Pancreas (tissue), 10 donors: ENCODE results near the gene ELL2. TPM values are rescaled to one million over a fixed set of nuclear protein-coding genes. Genes with fewer than 3 reads are reported as not detected.

Experiments used
- ATAC-seq, 4 donors: fragments of 200-7000 bp; cut with Tn5 transposase; one replicate each; pipeline versions ENCODE4 v1.8.0 to v1.9.1; 2020; ENCODE audit warnings: mild to moderate bottlenecking in 4 of 4, moderate library complexity in 4 of 4
- DNase-seq, 6 donors: peaks; one replicate each; pipeline ENCODE4 v3.0.0-alpha.2; 2020
- FAIRE-seq: peaks from 2 replicates; lab custom pipeline; 2012; peaks lifted over from hg19 to GRCh38; lab: Jason Lieb, UNC
- H3K27ac ChIP-seq, 4 donors: fragments of 200-600 bp; sonication (generic); 1 replicate in 3 of 4; 2 replicates in 1 of 4; pipeline versions ENCODE4 v1.5.0 to v1.8.0; 2020
- H3K27me3 ChIP-seq, 4 donors: fragments of 200-600 bp; one replicate each; pipeline ENCODE4 v1.8.0; 2021
- H3K36me3 ChIP-seq, 3 donors: fragments of 200-600 bp; sonication (generic) in 1 of 3; one replicate each; pipeline versions ENCODE4 v1.5.0 to v1.8.0; 2020 to 2021
- H3K4me1 ChIP-seq, 3 donors: fragments of 200-600 bp; one replicate each; pipeline ENCODE4 v1.8.0; 2021
- H3K4me3 ChIP-seq, 4 donors: fragments of 200-600 bp; sonication (generic) in 2 of 4; one replicate each; pipeline versions ENCODE4 v1.5.0 to v1.8.0; 2020 to 2021
- H3K9me3 ChIP-seq, 4 donors: fragments of 200-600 bp; one replicate each; pipeline ENCODE4 v1.8.0; 2021
- WGBS, 2 donors: extraction: QIAGEN DNeasy Blood & Tissue Kit; methylation state at CpG; one replicate each; pipeline ENCODE4 v1.1.7; 2013; 5-methylcytosine and 5-hydroxymethylcytosine counted together
- intact Hi-C, 3 donors: fragments of 100-400 bp; cut with DNase I; formaldehyde crosslinking; loops; one replicate each; pipeline versions ENCODE4 v1.11.1 to v1.14.2; 2022
- polyA plus RNA-seq, 2 donors: library from polyadenylated mRNA; stranded (reverse); fragments of 200-250 nt; gene quantifications; one replicate each; pipeline ENCODE4 v1.2.3, GENCODE V29; 2013
- total RNA-seq, 6 donors: library from RNA; stranded (reverse); fragmentation: NEBNext Ultra II Directional in 4 of 6; extraction: Animal tissue kit (Norgen Biotek cat#: 25700) in 4 of 6; gene quantifications; one replicate each; pipeline versions ENCODE4 v1.2.1 to v1.2.4, GENCODE V29; 2021 to 2023
- TF ChIP-seq, protein P1 (sequence below), 4 donors: fragments of 200-600 bp; sonication (generic) in 3 of 4; IDR thresholded peaks; one replicate each; pipeline versions ENCODE4 v1.5.0 to v1.8.0; 2021; ENCODE audit warnings: antibody characterized with exemption in 4 of 4
- donor health status: healthy with polysubstance abuse.
- donor health status: DM: no; HTN: no; CAD: no; lungs with moderate emphysema.
- donor health status: DM: no; HTN: no; CAD: no.
- donor health status: control.
- donor health status: control.
- donor health status: Bipolar disorder and iron deficiency.
- donor health status: DM: yes; HTN: yes; CAD: no.
- donor health status: DM: no; HTN: no; CAD: no.
- donor health status: DM: no; HTN: no; CAD: no.
- donor health status: DM: yes; HTN: yes; CAD: no.

The ELL2 gene
- total and polyA plus RNA-seq, 8 donors, result 21.0 to 92.8 (median 76.8) TPM

DNA sequence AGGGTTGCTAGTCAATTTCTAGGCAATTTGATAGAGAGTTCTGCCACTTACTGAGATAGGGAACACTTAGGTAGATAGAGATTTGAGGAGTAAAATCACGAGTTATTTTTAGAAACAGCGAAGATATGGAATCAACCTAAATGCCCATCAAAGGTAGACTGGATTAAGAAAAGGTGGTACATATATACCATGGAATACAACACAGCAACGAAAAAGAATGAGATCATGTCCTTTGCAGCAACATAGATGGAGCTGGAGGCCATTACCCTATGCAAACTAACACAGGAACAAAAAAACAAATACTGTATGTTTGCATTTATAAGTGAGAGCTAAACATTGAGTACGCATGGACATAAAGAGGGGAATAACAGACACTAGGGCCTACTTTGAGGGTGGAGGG, 9.7 kb downstream of the ELL2 start:
- FAIRE-seq (no peak), ATAC-seq (no peak), DNase-seq (no peak)
- no peaks in the 10 kb centered on the region for H3K27me3 ChIP-seq
- 77 to 78% methylated on average over 4 of the region's 4 CpGs for WGBS, 2 donors
- H3K4me3 ChIP-seq, result no peak overlapping the region
- no peak overlapping the region for H3K27ac ChIP-seq
- no peaks in the 10 kb centered on the region for H3K36me3 ChIP-seq
- no peaks in the 10 kb centered on the region for H3K9me3 ChIP-seq
- peaks cover 29 to 62% (median 45%) of the 10 kb centered on the region in 3 donors for H3K4me1 ChIP-seq
- intact Hi-C loops, result loop anchor here in 1 of 3 donors (10.0 kb wide), 1 partner anchor 57 kb away; no protein-coding TSS in a partner anchor
- TF ChIP-seq, protein P1, sequence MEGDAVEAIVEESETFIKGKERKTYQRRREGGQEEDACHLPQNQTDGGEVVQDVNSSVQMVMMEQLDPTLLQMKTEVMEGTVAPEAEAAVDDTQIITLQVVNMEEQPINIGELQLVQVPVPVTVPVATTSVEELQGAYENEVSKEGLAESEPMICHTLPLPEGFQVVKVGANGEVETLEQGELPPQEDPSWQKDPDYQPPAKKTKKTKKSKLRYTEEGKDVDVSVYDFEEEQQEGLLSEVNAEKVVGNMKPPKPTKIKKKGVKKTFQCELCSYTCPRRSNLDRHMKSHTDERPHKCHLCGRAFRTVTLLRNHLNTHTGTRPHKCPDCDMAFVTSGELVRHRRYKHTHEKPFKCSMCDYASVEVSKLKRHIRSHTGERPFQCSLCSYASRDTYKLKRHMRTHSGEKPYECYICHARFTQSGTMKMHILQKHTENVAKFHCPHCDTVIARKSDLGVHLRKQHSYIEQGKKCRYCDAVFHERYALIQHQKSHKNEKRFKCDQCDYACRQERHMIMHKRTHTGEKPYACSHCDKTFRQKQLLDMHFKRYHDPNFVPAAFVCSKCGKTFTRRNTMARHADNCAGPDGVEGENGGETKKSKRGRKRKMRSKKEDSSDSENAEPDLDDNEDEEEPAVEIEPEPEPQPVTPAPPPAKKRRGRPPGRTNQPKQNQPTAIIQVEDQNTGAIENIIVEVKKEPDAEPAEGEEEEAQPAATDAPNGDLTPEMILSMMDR (IDR thresholded peaks at IDR 0.05), result no peak

DNA sequence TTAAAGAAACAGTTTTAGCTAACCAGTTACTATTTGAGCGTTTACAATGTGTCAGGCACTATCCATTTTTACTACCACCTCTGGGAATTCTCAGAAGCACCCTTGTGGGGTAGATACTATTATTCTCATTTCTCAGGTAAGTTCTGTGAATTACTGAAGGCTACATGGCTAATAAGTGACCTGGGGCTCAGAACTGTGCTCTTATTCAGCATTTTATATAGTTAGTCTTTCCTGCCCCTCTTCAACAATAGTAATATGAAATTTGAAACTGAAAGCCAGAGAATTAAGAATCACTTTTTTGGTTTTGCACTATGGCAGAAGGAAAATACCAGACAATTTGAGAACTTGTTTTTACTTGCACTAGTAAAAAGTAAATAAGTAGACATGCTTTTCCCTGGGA, 11.8 kb downstream of the ELL2 start:
- FAIRE-seq (no peak), ATAC-seq (no peak), DNase-seq (no peak)
- Histone ChIP-seq H3K4me1 (peaks cover 21 to 45% (median 24%) of the 10 kb centered on the region in 3 donors), H3K36me3 (no peaks in the 10 kb centered on the region), H3K27me3 (no peaks in the 10 kb centered on the region), H3K9me3 (no peaks in the 10 kb centered on the region), H3K27ac (no peak overlapping the region), H3K4me3 (no peak overlapping the region)
- TF ChIP-seq, protein P1 (IDR thresholded peaks at IDR 0.05), result no peak
- intact Hi-C loops, result loop anchor here in 1 of 3 donors (10.0 kb wide), 1 partner anchor 55 kb away; no protein-coding TSS in a partner anchor
- WGBS, 2 donors, result 66 to 72% methylated on average over 1 of the region's 1 CpG

DNA sequence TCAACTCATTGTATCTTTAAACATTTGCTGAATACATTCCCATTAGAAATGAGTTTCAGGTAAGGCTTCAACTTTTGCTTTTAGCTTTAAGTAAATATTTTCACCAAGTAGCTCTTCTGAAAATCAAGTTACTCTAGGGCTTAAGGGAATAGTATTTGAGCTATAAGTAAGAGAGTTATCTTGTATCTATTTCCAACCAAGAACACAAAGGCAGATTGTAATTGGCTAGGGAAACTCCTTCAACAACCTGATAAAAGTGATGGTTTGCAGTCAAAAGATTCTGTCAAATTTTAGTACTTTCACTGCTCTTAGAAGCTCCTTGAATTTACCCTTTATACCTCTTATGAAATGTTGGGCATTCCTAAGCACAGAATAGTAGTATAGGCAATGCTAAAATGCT, 13.0 kb downstream of the ELL2 start:
- no peaks in the 10 kb centered on the region for H3K27me3 ChIP-seq
- H3K4me3 ChIP-seq, result no peak overlapping the region
- intact Hi-C loops, result no loop called here
- DNase-seq (no peak), ATAC-seq (no peak), FAIRE-seq (no peak)
- no peaks in the 10 kb centered on the region for H3K36me3 ChIP-seq
- no peaks in the 10 kb centered on the region for H3K9me3 ChIP-seq
- H3K4me1 ChIP-seq, result peaks cover 26 to 54% (median 32%) of the 10 kb centered on the region in 3 donors
- no peak overlapping the region for H3K27ac ChIP-seq
- TF ChIP-seq, protein P1 (IDR thresholded peaks at IDR 0.05), result no peak

DNA sequence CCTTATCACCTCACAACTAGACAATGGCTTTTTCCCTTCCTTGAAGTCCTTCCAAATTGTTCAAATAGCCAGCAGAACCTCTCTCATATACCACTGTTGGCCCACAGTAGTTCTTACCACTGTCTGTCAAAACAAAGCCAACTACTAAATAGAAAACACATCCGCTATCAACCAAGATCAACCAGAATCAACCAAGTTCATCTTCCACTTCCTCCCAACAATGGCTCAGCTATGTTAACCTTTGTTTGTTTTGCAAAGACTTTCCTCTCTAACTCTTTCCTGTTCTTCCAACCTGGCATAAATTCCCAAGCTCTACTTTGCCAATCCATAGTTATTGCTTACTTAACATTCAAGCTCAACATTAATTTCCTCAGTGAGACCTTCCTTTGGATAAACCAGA, 15.2 kb downstream of the ELL2 start:
- WGBS, 2 donors, result 91 to 94% methylated on average over 1 of the region's 1 CpG
- H3K9me3 ChIP-seq, result no peaks in the 10 kb centered on the region
- H3K36me3 ChIP-seq, result no peaks in the 10 kb centered on the region
- no peak overlapping the region for H3K27ac ChIP-seq
- peaks cover 40 to 62% (median 45%) of the 10 kb centered on the region in 3 donors for H3K4me1 ChIP-seq
- no peak for DNase-seq
- H3K4me3 ChIP-seq, result no peak overlapping the region
- TF ChIP-seq, protein P1 (IDR thresholded peaks at IDR 0.05), result no peak
- intact Hi-C loops, result no loop called here
- H3K27me3 ChIP-seq, result no peaks in the 10 kb centered on the region
- no peak for FAIRE-seq
- no peak for ATAC-seq

DNA sequence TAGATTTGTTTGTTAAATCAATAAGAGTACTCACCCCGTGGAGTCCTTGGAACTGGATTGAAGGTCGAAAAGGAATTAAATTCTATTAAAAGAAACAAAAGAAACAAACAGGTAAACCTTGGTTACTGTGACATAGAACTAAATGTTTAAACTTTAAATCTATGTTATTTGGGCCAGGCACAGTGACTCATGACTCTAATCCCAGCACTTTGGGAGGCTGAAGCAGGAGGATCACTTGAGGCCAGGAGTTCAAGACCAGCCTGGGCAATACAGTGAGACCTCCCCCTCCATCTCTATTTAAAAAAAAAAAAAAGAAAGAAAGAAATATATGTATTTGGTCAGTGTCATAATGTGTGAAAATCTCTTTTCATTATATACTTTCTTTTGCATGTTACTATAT, 18.7 kb downstream of the ELL2 start:
- TF ChIP-seq, protein P1 (IDR thresholded peaks at IDR 0.05), result no peak
- peaks cover 37 to 44% (median 38%) of the 10 kb centered on the region in 3 donors for H3K4me1 ChIP-seq
- intact Hi-C loops, result no loop called here
- FAIRE-seq (no peak), DNase-seq (no peak), ATAC-seq (no peak)
- no peaks in the 10 kb centered on the region for H3K36me3 ChIP-seq
- no peak overlapping the region for H3K27ac ChIP-seq
- 18 to 22% methylated on average over 2 of the region's 2 CpGs for WGBS, 2 donors
- H3K9me3 ChIP-seq, result no peaks in the 10 kb centered on the region
- no peaks in the 10 kb centered on the region for H3K27me3 ChIP-seq
- no peak overlapping the region for H3K4me3 ChIP-seq
